Measurements from ENCODE around the gene BLM. TPM values are rescaled to one million over a fixed set of nuclear protein-coding genes. Genes with fewer than 3 reads are reported as not detected.

BLM gene
- total and polyA plus RNA-seq, 2 donors (not counting 1 experiment from before 2014, with no cell fraction given), result 1.5 to 1.7 TPM

- no peaks in the 10 kb centered on the region for H3K4me1 ChIP-seq (ENCODE audit: control insufficient read depth, extremely low read depth, insufficient read depth, low read length)
- no peaks in the 10 kb centered on the region for H3K36me3 ChIP-seq (ENCODE audit: control insufficient read depth, insufficient read depth, low read length)
- H3K9me3 ChIP-seq (ENCODE audit: control insufficient read depth, insufficient read depth, low read depth, low read length), result no peaks in the 10 kb centered on the region
- H4K20me1 ChIP-seq (ENCODE audit: control insufficient read depth, extremely low read depth, insufficient read depth, low read length), result no peaks in the 10 kb centered on the region
- TF ChIP-seq EZH2 (IDR thresholded peaks at IDR 0.05; ENCODE audit: low read length, missing control alignments), result no peak
- TF ChIP-seq, protein P1, sequence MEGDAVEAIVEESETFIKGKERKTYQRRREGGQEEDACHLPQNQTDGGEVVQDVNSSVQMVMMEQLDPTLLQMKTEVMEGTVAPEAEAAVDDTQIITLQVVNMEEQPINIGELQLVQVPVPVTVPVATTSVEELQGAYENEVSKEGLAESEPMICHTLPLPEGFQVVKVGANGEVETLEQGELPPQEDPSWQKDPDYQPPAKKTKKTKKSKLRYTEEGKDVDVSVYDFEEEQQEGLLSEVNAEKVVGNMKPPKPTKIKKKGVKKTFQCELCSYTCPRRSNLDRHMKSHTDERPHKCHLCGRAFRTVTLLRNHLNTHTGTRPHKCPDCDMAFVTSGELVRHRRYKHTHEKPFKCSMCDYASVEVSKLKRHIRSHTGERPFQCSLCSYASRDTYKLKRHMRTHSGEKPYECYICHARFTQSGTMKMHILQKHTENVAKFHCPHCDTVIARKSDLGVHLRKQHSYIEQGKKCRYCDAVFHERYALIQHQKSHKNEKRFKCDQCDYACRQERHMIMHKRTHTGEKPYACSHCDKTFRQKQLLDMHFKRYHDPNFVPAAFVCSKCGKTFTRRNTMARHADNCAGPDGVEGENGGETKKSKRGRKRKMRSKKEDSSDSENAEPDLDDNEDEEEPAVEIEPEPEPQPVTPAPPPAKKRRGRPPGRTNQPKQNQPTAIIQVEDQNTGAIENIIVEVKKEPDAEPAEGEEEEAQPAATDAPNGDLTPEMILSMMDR (conservative IDR thresholded peaks at IDR 0.05 in 1 of 2, IDR thresholded peaks at IDR 0.05 in 1 of 2; ENCODE audit: low read depth in 1 of 2, low read length in 2 of 2), result no peak
- H3K9ac ChIP-seq (ENCODE audit: insufficient read depth, low read length), result peak overlapping the region; percentile 5
- H3K27me3 ChIP-seq (ENCODE audit: control insufficient read depth, insufficient read depth, low read length), result no peaks in the 10 kb centered on the region
- no peak overlapping the region for H3K4me2 ChIP-seq (ENCODE audit: extremely low read depth, insufficient read depth, low read length)
- H2AFZ ChIP-seq (ENCODE audit: low read length), result no peak overlapping the region
- no peak overlapping the region for H3K27ac ChIP-seq (ENCODE audit: insufficient read depth, low read length)
- DNase-seq (ENCODE audit: low read depth in 2 of 2), result no peak
- H3K4me3 ChIP-seq (replicated peaks in 1 of 4; ENCODE audit: control extremely low read depth in 1 of 4, insufficient read depth in 1 of 4, low read depth in 3 of 4, low read length in 4 of 4), result no peak overlapping the region
- no peaks in the 10 kb centered on the region for H3K79me2 ChIP-seq (ENCODE audit: control insufficient read depth, insufficient read depth, low read length)
These were observed 146.0 kb downstream of the BLM start for GRCh38 chr15:90862964-90863778.

- H3K27me3 ChIP-seq (ENCODE audit: control insufficient read depth, insufficient read depth, low read length), result no peaks in the 10 kb centered on the region
- H3K4me1 ChIP-seq (ENCODE audit: control insufficient read depth, extremely low read depth, insufficient read depth, low read length), result no peaks in the 10 kb centered on the region
- H4K20me1 ChIP-seq (ENCODE audit: control insufficient read depth, extremely low read depth, insufficient read depth, low read length), result no peaks in the 10 kb centered on the region
- no peak overlapping the region for H3K27ac ChIP-seq (ENCODE audit: insufficient read depth, low read length)
- no peaks in the 10 kb centered on the region for H3K79me2 ChIP-seq (ENCODE audit: control insufficient read depth, insufficient read depth, low read length)
- H3K9ac ChIP-seq (ENCODE audit: insufficient read depth, low read length), result no peak overlapping the region
- no peak overlapping the region for H3K4me2 ChIP-seq (ENCODE audit: extremely low read depth, insufficient read depth, low read length)
- H2AFZ ChIP-seq (ENCODE audit: low read length), result no peak overlapping the region
- H3K4me3 ChIP-seq (replicated peaks in 1 of 4; ENCODE audit: control extremely low read depth in 1 of 4, insufficient read depth in 1 of 4, low read depth in 3 of 4, low read length in 4 of 4), result no peak overlapping the region
- TF ChIP-seq, protein P1 (conservative IDR thresholded peaks at IDR 0.05 in 1 of 2, IDR thresholded peaks at IDR 0.05 in 1 of 2; ENCODE audit: low read depth in 1 of 2, low read length in 2 of 2), result no peak
- no peak for TF ChIP-seq EZH2 (IDR thresholded peaks at IDR 0.05; ENCODE audit: low read length, missing control alignments)
- no peaks in the 10 kb centered on the region for H3K9me3 ChIP-seq (ENCODE audit: control insufficient read depth, insufficient read depth, low read depth, low read length)
- DNase-seq (ENCODE audit: low read depth in 2 of 2), result no peak
- H3K36me3 ChIP-seq (ENCODE audit: control insufficient read depth, insufficient read depth, low read length), result no peaks in the 10 kb centered on the region
These were observed 146.8 kb downstream of the BLM start for GRCh38 chr15:90863987-90864386.

DNA sequence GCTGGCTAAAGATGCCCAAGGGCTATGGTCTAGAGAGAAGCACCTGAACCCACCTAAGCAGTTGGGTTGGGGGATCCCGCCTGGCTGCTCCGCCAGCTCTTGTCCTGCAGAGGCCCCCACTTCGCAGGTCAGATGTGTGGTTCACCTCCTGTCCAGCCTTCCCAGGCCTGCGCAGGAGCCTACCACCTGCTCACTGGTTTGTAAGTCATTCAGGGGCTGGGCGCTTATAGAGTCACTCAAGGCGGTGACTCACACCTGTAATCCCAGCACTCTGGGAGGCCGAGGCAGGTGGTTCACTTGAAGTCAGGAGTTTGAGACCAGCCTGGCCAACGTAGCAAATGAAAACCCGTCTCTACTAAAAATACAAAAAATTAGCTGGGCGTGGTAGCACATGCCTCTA lies 147.4 kb downstream of the BLM start:
- Histone ChIP-seq H2AFZ (ENCODE audit: low read length) (no peak overlapping the region), H3K36me3 (ENCODE audit: control insufficient read depth, insufficient read depth, low read length) (no peaks in the 10 kb centered on the region), H4K20me1 (ENCODE audit: control insufficient read depth, extremely low read depth, insufficient read depth, low read length) (no peaks in the 10 kb centered on the region), H3K27me3 (ENCODE audit: control insufficient read depth, insufficient read depth, low read length) (no peaks in the 10 kb centered on the region), H3K4me2 (ENCODE audit: extremely low read depth, insufficient read depth, low read length) (no peak overlapping the region), H3K4me3 (replicated peaks in 1 of 4; ENCODE audit: control extremely low read depth in 1 of 4, insufficient read depth in 1 of 4, low read depth in 3 of 4, low read length in 4 of 4) (no peak overlapping the region), H3K79me2 (ENCODE audit: control insufficient read depth, insufficient read depth, low read length) (no peaks in the 10 kb centered on the region), H3K4me1 (ENCODE audit: control insufficient read depth, extremely low read depth, insufficient read depth, low read length) (peaks cover 1% of the 10 kb centered on the region), H3K9me3 (ENCODE audit: control insufficient read depth, insufficient read depth, low read depth, low read length) (no peaks in the 10 kb centered on the region), H3K9ac (ENCODE audit: insufficient read depth, low read length) (no peak overlapping the region), H3K27ac (ENCODE audit: insufficient read depth, low read length) (no peak overlapping the region)
- no peak for TF ChIP-seq EZH2 (IDR thresholded peaks at IDR 0.05; ENCODE audit: low read length, missing control alignments)
- TF ChIP-seq, protein P1 (conservative IDR thresholded peaks at IDR 0.05 in 1 of 2, IDR thresholded peaks at IDR 0.05 in 1 of 2; ENCODE audit: low read depth in 1 of 2, low read length in 2 of 2), result no peak
- peak in 1 of 2 donors; percentile 36 for DNase-seq (ENCODE audit: low read depth in 2 of 2)
